A673 (cell line): ENCODE data around the gene HECTD4. TPM values are rescaled to one million over a fixed set of nuclear protein-coding genes. Genes with fewer than 3 reads are reported as not detected.

Source experiments
- BruUV-seq: library from RNA; stranded (reverse); fragments of 400-500 nt; replicated peaks from 2 replicates; lab custom pipeline; 2021; lab: Mats Ljungman, UMichigan
- CTCF ChIA-PET: fragments of 300-600 bp; sonication (Branson Sonifier 250); formaldehyde crosslinking; loops from one replicate; lab custom pipeline; 2022; ENCODE audit warnings: antibody characterized with exemption; lab: Charles Lee
- POLR2A ChIA-PET: fragments of 300-600 bp; sonication (Branson Sonifier 250); formaldehyde crosslinking; loops from one replicate; lab custom pipeline; 2022; ENCODE audit warnings: antibody characterized with exemption; ENCODE audit not compliant: low non-redundant PET; lab: Charles Lee
- DNase-seq: peaks from one replicate; pipeline ENCODE4 v3.0.0-alpha.2; 2015; ENCODE audit warnings: low spot score
- H3K27ac ChIP-seq: fragments of 200-600 bp; sonication (generic); 2 replicates; pipeline ENCODE4 v1.5.1; 2016; ENCODE audit warnings: mixed run types, low read depth, mild to moderate bottlenecking, mixed read lengths, antibody characterized with exemption, low read length; ENCODE audit not compliant: poor library complexity, severe bottlenecking
- H3K27me3 ChIP-seq: fragments of 200-600 bp; sonication (generic); replicated peaks from 2 replicates; pipeline ENCODE4 v1.6.1; 2017; ENCODE audit warnings: mixed run types, low read depth, mild to moderate bottlenecking, mixed read lengths, antibody characterized with exemption, low read length; ENCODE audit not compliant: insufficient read depth, poor library complexity
- H3K36me3 ChIP-seq: fragments of 200-600 bp; sonication (generic); 2 replicates; pipeline ENCODE4 v1.6.1; 2016; ENCODE audit warnings: mixed run types, mild to moderate bottlenecking, mixed read lengths, antibody characterized with exemption, low read length; ENCODE audit not compliant: insufficient read depth, poor library complexity, severe bottlenecking
- H3K4me1 ChIP-seq: fragments of 200-600 bp; sonication (generic); 2 replicates; pipeline ENCODE4 v1.6.1; 2017; ENCODE audit warnings: mixed run types, mild to moderate bottlenecking, mixed read lengths, antibody characterized with exemption, low read length; ENCODE audit not compliant: insufficient read depth, poor library complexity, severe bottlenecking
- H3K4me3 ChIP-seq: fragments of 200-600 bp; sonication (generic); 2 replicates; pipeline ENCODE4 v1.5.1; 2016; ENCODE audit warnings: low read depth, mixed run types, mild to moderate bottlenecking, mixed read lengths, low read length; ENCODE audit not compliant: poor library complexity, severe bottlenecking
- H3K9me3 ChIP-seq: fragments of 200-600 bp; sonication (generic); 2 replicates; pipeline ENCODE4 v1.6.1; 2016; ENCODE audit warnings: mixed run types, low read depth, mild to moderate bottlenecking, mixed read lengths, antibody characterized with exemption, low read length; ENCODE audit not compliant: poor library complexity, severe bottlenecking
- EZH2 ChIP-seq: fragments of 200-600 bp; sonication (generic); IDR thresholded peaks from 2 replicates; pipeline ENCODE4 v1.6.1; 2017; ENCODE audit warnings: borderline replicate concordance, low read depth, mild to moderate bottlenecking, mixed read lengths, antibody characterized with exemption, low read length; ENCODE audit not compliant: poor library complexity, severe bottlenecking
- intact Hi-C: fragments of 100-400 bp; cut with micrococcal nuclease; formaldehyde crosslinking; loops from one replicate; pipeline ENCODE4 v1.10.0; 2022; ENCODE audit not compliant: unreplicated experiment
- total RNA-seq: library from RNA; stranded (reverse); gene quantifications from 2 replicates; pipeline ENCODE4 v1.2.3, GENCODE V29; 2021
- TF ChIP-seq, protein P1 (sequence below): fragments of 300-800, 200-600 bp; sonication (generic); conservative IDR thresholded peaks from 2 replicates; pipeline ENCODE4 v1.5.1; 2017; ENCODE audit warnings: low read depth, mild to moderate bottlenecking, antibody characterized with exemption, low read length, moderate library complexity, mixed read lengths

The HECTD4 gene
- total RNA-seq, 1 experiment from 2014 or later = 52.1 TPM

DNA sequence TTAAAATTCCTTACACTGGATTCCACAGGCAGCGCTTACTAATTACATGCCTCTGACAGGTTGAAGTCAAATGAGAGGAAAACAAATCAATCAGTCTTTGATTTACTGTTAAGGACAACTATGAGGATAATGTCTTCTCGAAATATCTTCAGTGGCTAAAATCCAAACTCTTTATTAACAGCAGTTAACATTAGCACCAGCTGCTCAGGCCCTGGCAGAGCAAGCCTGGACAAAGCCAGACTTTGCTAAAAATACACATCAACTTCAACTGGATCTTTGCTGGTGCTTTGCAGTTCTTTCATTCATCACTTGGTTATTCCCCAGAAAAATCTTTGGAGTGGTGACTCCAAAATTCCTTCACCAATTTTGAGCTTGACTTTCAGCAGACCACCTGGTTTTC is 98.7 kb downstream of the HECTD4 start:
- TF ChIP-seq, protein P1, sequence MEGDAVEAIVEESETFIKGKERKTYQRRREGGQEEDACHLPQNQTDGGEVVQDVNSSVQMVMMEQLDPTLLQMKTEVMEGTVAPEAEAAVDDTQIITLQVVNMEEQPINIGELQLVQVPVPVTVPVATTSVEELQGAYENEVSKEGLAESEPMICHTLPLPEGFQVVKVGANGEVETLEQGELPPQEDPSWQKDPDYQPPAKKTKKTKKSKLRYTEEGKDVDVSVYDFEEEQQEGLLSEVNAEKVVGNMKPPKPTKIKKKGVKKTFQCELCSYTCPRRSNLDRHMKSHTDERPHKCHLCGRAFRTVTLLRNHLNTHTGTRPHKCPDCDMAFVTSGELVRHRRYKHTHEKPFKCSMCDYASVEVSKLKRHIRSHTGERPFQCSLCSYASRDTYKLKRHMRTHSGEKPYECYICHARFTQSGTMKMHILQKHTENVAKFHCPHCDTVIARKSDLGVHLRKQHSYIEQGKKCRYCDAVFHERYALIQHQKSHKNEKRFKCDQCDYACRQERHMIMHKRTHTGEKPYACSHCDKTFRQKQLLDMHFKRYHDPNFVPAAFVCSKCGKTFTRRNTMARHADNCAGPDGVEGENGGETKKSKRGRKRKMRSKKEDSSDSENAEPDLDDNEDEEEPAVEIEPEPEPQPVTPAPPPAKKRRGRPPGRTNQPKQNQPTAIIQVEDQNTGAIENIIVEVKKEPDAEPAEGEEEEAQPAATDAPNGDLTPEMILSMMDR = no peak
- no peaks in the 10 kb centered on the region for H3K27me3 ChIP-seq
- peaks cover 3% of the 10 kb centered on the region for H3K9me3 ChIP-seq
- BruUV-seq = no TSS peak
- DNase-seq = no peak
- ChIA-PET POLR2A (interaction anchor here (0.7 kb wide), 1 partner anchor 30 kb away, joined by 3 read pairs; no protein-coding TSS in a partner anchor), CTCF (no interaction called here)
- intact Hi-C loops = no loop called here
- H3K4me3 ChIP-seq = no peak overlapping the region
- H3K36me3 ChIP-seq = no peaks in the 10 kb centered on the region
- no peak overlapping the region for H3K27ac ChIP-seq
- H3K4me1 ChIP-seq = no peaks in the 10 kb centered on the region

DNA sequence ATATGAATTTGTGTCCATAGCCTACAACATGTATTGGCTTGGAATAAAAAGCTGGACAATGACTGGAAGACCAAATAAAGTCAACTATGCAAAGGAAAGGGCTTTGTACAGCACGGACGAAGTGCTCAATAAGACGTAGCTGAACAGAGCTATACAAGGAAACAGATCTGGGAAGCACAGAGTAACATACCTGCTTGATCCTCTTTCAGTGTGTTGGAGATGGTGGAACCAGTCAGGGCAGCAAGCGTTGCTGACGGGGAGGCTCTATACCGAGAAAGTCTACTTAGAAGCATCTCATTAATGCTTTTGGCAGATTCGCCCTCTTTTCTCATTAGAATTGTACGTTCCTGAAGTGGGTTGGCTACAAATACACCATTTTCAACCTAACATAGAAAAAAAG is 99.3 kb downstream of the HECTD4 start:
- intact Hi-C loops = no loop called here
- Histone ChIP-seq H3K4me1 (no peaks in the 10 kb centered on the region), H3K9me3 (no peaks in the 10 kb centered on the region), H3K27ac (no peak overlapping the region), H3K27me3 (no peaks in the 10 kb centered on the region), H3K36me3 (no peaks in the 10 kb centered on the region), H3K4me3 (no peak overlapping the region)
- DNase-seq = no peak
- CTCF ChIA-PET = no interaction called here
- no TSS peak for BruUV-seq
- POLR2A ChIA-PET = no interaction called here
- no peak for TF ChIP-seq EZH2
- TF ChIP-seq, protein P1 = no peak

DNA sequence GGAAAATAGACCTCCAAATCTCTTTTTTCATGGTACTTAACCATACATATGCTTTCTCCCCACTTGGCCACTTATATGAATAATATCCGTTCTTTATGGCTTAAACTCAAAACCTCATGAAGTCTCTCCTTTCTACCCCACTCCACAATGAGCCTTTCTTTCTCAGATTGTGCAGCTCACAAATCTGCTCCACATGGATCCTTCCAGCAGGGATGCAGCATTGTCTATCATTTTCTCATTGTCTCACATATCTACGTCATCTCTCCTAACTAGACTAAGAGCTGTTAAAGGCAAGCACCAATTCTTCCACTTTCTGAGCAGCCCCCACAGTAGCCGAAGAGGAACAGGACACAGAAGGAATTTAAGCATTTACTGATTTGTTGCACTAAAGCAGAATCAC is 106.4 kb downstream of the HECTD4 start:
- ChIA-PET CTCF (no interaction called here), POLR2A (no interaction called here)
- BruUV-seq = no TSS peak
- Histone ChIP-seq H3K27ac (no peak overlapping the region), H3K27me3 (no peaks in the 10 kb centered on the region), H3K9me3 (no peaks in the 10 kb centered on the region), H3K4me1 (no peaks in the 10 kb centered on the region), H3K4me3 (no peak overlapping the region), H3K36me3 (no peaks in the 10 kb centered on the region)
- intact Hi-C loops = no loop called here
- TF ChIP-seq, protein P1 = no peak
- no peak for TF ChIP-seq EZH2
- DNase-seq = no peak
